Right ventricle myocardium inferior (tissue), 1 donor: ENCODE data around the gene ZNF331. TPM values are rescaled to one million over a fixed set of nuclear protein-coding genes. Genes with fewer than 3 reads are reported as not detected.
"Not testable (repeated sequence)": the region's sequence is repeated elsewhere in the genome, so short reads cannot be mapped to it uniquely, and the experiment has no call there.

ENCODE experiments used
- ATAC-seq: fragments of 200-7000 bp; cut with Tn5 transposase; one replicate; pipeline ENCODE4 v1.9.1; 2020; ENCODE audit warnings: mild to moderate bottlenecking, moderate library complexity
- DNase-seq: peaks from one replicate; pipeline ENCODE4 v3.0.0; 2021; ENCODE audit errors: missing footprints
- intact Hi-C: fragments of 100-400 bp; cut with DNase I; formaldehyde crosslinking; loops from one replicate; pipeline ENCODE4 v1.11.0; 2022
- long read RNA-seq: library from polyadenylated mRNA; unstranded; transcript quantifications from one replicate; pipeline ENCODE4 v2.0.0, GENCODE V29; 2021
- total RNA-seq: library from RNA; stranded (reverse); fragmentation: NEBNext Ultra II Directional; extraction: Animal tissue kit (Norgen Biotek cat#: 25700); gene quantifications from one replicate; pipeline ENCODE4 v1.2.1, GENCODE V29; 2021
- donor health status: DM: no; HTN: yes; CAD: no; lungs with severe emphysema.

ZNF331 gene
- 9.3 TPM for total RNA-seq
- long read RNA-seq, partial matches to known transcripts, result 0 of 4 reads
- long read RNA-seq, other reads (novel, unspliced or antisense), result 1 of 4 reads

DNA sequence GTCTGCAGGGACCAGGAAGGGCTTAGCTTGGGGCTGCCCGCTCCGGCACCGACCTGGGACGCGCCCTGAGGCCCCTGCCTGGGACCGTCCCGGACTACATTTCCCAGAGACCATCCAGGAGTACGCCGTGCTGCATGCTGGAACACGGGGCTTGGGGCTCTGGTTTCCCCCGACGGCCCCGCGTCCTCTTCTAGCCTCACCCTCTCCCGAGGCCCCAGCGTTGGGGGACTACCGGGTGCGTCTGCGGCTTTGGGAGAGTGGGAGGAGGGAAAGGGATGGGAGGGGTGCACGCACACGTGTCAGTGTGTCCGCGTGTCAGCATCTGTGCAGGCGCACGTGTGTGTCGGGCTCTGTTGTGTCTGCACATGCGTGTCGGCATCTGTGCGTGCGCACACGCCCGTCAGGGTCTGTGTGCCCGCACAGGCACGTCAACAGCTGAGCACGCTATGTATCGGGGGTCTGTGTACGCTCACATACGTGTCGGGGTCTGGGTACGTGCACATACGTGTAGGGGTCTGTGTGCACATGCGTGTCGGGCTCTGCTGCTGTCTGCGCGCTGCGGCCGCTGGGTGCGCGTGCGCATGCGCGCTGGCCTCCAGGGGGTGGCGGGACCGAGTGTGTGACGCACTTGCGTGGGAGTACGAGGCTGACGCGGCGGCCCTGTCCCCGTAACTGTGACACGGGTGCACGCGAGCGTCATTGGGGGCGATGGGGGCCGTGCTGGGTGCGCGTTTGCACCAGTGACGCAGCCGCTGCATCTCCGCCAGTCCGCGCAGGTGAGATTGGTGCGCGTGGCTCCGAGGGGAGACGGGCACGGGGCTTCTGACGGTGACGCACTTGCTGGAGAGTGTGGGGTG is at the start of gene ZNF331:
ZNF331 (plus strand) TSS at position 625 of the 857 bp plus-strand sequence. CDS start 31,232 bp downstream, outside the sequence.
- intact Hi-C loops, result no loop called here
- peak; percentile 92 for ATAC-seq
- peak; percentile 90 for DNase-seq

DNA sequence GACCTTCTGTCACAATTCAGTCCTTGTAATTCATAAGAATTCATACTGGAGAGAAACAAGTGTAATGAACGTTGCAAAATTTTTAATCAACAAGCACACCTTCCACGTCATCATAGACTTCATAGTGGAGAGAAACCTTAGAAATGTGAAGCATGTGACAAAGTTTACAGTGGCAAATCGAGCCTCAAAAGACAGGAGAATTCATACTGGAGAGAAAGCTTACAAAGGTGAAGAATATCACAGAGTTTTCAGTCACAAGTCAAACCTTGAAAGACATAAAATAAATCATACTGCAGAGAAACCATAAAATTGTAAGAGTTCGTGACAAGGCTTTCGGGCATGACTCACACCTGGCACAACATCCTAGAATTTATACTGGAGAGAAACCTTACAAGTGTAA is 45.8 kb upstream of the ZNF331 start:
- no peak for ATAC-seq
- intact Hi-C loops, result no loop called here
- no peak for DNase-seq

DNA sequence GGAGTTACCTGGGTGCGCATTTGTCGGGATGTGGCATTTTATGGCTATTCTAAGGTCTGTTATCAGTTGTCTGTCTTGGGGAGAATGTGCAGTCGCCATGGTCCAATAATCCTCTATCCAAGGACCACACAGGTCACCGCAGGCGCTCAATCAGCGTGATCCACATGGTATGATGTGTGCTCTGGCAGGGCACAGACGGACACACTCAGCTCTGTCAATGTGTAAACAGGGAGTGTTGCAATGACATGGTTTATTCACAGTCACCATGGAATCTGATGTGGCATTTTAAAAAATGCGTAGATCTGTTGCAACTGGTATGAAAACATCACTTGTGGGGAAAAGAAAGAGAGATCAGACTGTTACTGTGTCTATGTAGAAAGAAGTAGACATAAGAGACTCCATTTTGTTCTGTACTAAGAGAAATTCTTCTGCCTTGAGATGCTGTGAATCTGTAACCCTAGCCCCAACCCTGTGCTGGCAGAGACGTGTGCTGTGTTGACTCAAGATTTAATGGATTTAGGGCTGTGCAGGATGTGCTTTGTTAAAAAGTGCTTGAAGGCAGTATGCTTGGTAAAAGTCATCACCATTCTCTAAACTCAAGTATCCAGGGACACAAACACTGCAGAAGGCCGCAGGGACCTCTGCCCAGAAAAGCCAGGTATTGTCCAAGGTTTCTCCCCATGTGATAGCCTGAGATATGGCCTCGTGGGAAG is 40.5 kb upstream of the ZNF331 start:
- ATAC-seq, DNase-seq, intact Hi-C loops: not testable (repeated sequence)

DNA sequence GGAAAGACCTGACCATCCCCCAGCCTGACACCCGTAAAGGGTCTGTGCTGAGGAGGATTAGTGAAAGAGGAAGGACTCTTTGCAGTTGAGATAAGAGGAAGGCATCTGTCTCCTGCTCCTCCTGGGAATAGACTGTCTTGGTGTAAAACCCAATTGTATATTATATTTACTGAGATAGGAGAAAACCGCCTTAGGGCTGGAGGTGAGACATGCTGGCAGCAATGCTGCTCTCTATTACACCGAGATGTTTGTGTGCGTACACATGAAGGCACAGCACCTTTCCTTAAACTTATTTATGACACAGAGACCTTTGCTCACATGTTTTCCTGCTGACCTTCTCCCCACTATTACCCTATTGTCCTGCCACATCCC is 39.9 kb upstream of the ZNF331 start:
- DNase-seq, intact Hi-C loops, ATAC-seq: not testable (repeated sequence)

DNA sequence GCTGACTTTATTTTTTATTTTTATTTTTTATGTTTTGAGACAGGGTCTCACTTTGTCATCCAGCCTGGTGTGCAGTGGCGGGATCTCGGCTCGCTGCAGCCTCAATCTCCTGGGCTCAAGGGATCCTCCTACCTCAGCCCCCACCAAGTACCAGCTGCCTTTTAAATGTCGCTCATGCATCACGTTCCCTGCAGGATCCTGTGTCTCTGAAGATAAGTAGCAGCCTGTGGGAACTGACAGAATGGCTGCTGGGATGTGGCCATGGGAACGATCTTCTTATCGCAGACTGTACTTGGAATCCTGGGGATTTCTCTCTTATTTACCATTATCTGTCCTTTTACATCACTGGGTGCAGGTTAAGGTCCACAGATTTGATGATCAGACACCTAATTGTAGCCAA is 34.8 kb upstream of the ZNF331 start:
- DNase-seq, ATAC-seq, intact Hi-C loops: not testable (repeated sequence)

DNA sequence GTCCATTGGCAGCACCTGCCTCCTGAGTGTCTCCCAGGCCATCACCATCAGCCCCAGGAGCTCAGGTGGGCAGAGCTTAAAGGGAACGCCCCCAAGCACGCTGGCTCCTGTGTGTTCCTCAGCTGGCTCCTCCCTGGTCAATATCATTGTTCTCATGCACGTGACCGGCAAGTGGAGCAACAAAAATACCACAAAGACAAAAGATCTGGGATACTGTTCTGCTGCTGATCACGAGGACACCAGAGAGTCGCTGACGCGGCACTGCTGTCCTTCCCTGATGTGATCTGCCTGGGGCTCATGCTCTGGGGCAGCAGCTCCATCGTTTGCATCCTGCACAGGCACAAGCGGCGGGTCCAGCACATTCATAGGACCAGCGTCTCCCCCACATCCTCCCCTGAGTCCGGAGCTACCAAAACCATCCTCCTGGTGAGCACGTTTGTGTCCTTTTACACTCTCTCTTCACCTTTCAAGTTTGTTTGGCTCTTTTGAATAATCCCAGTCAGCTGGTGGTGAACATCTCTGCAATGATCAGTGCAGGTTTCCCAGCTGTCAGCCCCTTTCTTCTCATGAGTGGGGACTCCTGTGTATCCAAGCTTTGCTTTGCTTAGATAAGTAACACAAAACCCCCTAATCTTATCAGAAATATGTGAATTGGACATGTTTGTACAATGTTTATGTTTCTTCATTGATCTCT is 34.1 kb upstream of the ZNF331 start:
- peak; percentile 50 for ATAC-seq
- DNase-seq, intact Hi-C loops: not testable (repeated sequence)

DNA sequence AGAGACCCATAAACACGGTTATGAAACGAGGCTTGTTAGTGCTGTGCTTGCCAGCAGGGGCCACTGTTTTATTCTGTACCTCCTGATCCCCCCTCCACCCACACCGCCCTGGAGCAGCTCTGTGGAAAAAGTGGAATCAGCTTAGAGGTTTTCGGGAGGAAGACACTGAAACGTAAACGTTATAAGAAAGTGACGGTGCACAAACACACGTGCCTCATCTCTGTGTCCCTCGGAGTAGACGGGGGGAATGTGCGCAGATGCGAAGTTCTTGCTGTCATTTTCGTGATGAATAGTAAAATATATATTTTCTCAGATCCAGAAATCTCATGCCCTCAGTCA is 33.6 kb upstream of the ZNF331 start:
- peak; percentile 42 for ATAC-seq
- DNase-seq, intact Hi-C loops: not testable (repeated sequence)

DNA sequence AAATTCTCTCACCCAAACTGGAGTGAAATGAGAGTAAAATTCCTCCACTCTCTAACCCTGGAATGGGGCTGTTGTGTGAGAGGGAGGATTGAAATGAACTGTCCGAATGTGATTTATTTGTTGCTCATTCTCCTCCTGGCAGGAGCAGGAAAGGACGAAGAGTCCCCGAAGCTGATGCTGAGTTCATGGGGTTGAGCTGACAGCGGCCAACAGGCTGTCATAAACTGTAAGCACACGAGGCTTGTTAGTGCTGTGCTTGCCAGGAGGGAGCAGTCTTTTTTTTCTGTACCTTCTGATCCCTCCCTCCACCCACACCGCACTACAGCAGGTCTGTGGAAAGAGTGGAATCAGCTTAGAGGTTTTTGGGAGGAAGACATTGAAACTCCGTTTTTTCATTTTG is 33.1 kb upstream of the ZNF331 start:
- DNase-seq (no peak), ATAC-seq (no peak)
- intact Hi-C loops, result no loop called here

DNA sequence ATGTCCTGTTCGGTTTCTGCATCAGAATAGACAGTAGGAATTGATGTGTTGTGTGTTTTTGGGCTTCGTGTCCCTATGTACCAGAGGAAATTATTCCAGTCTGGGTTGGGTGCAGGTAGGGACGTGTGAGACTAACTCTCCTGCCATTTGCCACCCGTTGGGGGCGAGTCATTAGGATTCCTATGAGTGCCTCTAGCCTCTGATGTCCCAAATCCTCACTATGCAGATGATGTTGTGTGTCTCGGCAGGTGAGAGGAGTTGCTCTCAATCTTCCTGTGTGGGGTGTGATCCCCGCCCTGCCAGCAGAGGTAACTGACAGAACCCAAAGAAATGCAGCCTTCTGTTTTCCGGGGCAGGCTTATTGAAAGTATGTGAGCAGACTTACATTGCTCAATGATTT is 31.2 kb upstream of the ZNF331 start:
- ATAC-seq, result no peak
- no peak for DNase-seq
- intact Hi-C loops, result no loop called here

DNA sequence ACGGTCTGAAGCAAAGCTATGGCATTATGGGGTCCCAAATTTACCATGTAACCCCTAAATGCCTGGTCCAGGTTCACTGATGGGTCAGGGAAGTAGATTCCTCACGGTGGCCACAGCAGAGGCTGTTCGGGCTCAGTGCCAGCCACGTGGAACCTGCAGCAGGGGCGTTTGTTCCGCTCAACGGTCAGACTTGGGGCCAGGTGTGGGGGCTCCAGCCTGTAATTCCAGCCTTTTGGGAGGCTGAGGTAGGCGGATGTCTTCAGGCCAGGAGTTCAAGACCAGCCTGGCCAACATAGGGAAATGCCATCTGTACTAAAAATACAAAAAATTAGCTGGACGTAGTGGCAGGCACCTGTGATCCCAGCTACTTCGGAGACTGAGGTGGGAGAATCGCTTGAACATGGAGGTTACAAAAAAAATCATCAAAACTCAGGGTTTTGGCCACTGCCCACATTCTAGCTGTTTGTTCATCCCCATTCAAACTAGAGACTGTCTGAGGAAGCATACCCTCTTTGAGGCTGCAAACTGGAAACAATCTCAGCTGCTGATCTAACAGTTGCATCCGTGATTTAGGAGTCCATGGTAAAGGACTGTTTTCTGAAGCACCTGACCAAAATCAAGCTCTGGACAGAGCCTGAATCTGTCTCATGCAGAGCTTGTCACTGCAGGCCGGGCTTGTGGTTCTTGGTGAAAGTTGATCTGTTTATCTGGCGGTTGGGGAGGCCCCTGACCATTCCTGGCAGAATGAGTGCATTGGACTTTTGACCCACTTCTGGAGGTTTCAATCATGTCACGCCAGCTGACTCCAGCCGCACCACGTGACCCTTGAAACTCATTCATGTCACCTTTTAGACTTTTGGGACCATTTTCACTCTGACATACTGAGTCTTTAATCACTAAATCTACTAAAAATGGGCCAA is 30.2 kb upstream of the ZNF331 start:
- no peak for ATAC-seq
- no peak for DNase-seq
- intact Hi-C loops, result no loop called here

DNA sequence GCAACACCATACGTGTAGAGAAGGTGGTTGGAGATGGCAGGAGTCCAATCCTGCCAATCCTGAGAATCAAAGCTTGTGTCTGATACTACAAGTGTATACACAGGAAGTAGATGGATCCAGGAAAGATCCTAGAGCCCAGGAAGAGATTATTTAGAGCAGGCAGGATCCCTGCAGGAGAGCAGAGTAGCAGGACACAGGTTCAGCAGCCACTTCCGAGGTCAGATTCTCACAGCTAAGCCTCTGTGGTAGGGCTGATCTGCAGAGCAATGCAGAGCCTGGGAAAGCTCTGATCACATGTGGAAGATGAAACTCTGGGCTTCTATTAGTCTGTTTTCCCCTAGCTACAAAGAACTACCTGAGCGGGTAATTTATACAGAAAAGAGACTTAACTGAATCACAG is 28.5 kb upstream of the ZNF331 start:
- no peak for DNase-seq
- intact Hi-C loops, result no loop called here
- ATAC-seq, result no peak

DNA sequence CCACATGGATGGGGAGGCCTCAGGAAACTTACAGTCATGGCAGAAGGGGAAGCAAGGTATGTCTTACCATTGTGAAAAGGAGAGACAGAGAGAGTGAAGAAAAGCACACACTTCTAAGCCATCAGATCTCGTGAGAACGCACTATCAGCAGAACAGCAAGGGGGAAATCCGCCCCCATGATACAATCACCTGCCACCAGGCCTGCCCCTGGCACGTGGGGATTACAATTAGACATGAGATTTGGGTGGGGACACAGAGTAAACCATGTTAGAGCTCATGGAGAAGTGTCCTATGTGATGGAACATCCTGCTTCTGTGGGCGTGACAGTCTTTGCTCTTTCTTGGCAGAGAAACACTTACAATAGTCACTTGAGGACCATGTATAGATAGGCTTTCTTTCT is 28.1 kb upstream of the ZNF331 start:
- intact Hi-C loops, result no loop called here
- DNase-seq, result no peak
- no peak for ATAC-seq

DNA sequence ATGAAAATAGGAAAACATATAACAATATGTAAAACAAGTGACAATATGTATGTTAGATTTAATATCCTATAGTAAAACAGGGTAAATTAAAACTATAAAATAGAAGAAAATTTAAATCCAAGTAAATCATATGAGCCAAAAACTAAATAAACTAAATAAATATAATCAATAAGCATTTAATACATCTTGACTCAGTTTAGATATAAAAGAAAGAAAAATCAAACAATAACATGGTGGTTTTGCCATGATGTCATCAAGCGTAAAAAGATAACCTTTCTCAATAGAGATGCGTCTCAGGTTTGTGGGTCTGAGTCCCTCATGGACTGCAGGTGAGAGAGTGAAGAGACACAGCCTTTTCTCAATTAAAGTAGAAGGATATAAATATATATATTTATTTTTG is 26.6 kb upstream of the ZNF331 start:
- no peak for DNase-seq
- no peak for ATAC-seq
- intact Hi-C loops, result no loop called here

DNA sequence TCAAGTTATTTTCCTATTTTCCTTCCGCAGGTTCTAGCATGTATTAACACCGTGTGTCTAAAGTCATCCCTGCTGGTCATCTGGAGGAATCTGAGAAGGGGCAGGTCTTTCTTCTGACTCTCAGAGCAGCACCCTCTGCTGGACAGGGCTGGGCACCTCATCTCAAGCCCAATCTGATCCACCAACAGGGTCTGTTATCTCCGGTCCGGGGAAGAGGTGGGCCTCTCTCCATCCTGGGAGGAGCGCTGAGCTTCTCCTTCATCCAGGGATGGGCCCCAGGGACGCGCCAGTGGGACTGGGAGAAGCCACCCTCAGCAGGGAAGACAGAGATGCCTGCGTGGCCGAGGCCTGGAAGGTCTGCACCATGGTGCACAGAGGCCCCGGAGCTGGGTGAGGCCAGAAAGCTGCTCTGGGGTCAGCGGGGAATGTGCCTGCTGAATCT is 26.0 kb upstream of the ZNF331 start:
- intact Hi-C loops, result no loop called here
- ATAC-seq, result peak; percentile 28
- peak; percentile 75 for DNase-seq

DNA sequence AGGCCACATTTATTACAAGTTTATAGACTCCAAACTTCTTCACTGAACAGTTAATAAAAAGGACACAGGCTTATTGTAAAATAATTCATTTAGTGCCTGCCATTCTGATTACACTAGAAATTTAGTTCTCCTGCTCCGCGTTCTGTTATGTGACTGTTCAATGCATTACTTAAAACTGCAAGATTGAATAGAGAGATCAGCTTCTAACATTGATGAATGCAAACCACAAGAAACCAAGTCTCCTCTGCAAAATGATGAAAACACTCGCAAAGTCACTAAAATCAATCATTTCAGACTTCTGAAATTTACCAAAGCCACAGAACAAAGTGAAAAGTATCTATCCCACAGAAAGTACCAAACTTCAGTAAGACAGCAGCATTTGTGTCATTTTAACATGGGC is 22.9 kb upstream of the ZNF331 start:
- intact Hi-C loops, DNase-seq, ATAC-seq: not testable (repeated sequence)

DNA sequence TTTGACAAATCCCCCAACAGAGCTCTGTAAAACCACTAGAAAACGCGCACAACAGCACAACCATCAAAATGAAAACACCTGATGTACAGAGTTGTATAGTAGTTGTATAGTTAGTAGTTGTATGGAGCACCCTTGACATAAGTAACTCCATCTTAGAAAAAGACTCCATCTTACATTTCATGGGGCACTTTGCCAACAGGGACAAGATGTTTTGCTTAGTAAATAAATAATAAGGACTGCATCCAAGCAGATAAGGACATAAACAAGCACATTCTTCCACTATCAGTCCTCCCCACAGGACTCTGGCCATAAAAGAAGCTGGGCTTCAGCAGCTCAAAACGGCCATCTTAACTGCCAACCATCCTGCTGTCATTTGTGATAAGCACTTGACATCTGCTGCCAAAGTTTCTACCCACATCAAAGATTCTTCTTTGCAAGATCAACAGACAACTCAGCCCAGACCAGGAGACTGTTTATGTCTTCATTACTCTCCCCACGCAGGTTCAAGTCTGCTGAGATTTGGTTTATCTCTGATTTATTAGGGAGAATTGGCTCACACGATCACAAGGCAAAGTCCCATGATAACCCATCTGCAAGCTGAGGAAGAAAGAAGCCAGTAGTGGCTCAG is 20.7 kb upstream of the ZNF331 start:
- intact Hi-C loops, result no loop called here
- DNase-seq (no peak), ATAC-seq (no peak)

DNA sequence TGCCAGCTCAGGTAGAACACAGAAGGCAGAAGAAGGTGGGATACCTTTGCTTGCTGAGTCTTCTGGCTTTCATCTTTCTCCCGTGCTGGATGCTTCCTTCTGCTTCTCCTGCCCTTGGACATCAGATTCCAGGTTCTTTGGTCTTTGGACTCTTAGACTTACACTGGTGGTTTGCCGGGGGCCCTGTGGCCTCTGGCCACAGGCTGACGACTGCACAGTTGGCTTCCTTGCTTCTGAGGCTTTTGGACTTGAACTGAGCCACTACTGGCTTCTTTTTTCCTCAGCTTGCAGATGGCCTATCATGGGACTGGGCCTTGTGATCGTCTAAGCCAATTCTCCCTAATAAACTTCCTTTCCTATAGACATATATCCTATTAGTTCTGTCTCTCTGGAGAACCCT is 19.8 kb upstream of the ZNF331 start:
- ATAC-seq, result no peak
- intact Hi-C loops, result no loop called here
- DNase-seq, result no peak

DNA sequence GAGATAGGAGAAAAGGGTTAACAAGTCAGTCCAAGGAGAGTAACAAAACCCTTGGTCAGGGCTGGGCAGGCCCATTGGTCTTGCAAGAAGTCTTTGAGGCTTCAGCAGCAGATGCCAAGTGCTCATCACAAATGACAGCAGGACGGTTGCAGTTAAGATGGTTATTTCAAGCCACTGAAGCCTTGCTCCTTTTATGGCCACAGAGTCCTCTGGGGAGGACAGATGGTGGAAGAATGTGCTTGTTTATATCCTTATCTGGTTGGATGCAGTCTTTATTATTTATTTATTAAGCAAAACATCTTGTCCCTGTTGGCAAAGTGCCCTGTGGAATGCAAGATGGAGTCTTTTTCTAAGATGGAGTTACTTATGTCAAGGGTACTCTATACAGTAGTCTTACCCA is 19.2 kb upstream of the ZNF331 start:
- intact Hi-C loops, result no loop called here
- DNase-seq (no peak), ATAC-seq (no peak)
